Right lobe of liver (tissue), 6 donors: ENCODE measurements around the gene PANK2. TPM values are rescaled to one million over a fixed set of nuclear protein-coding genes. Genes with fewer than 3 reads are reported as not detected.
"Not testable (repeated sequence)": the region's sequence is repeated elsewhere in the genome, so short reads cannot be mapped to it uniquely, and the experiment has no call there.

ENCODE experiments used
- ATAC-seq, 4 donors: fragments of 200-7000 bp; cut with Tn5 transposase; one replicate each; pipeline ENCODE4 v1.9.1; 2020; ENCODE audit warnings: mild to moderate bottlenecking in 4 of 4, moderate library complexity in 4 of 4
- DNase-seq, 3 donors: peaks; one replicate each; pipeline ENCODE4 v3.0.0-alpha.2; 2020
- H3K27ac ChIP-seq, 3 donors: fragments of 200-600 bp; one replicate each; pipeline ENCODE4 v1.8.0; 2022
- H3K27me3 ChIP-seq, 2 donors: fragments of 200-600 bp; one replicate each; pipeline ENCODE4 v1.8.0; 2022
- H3K36me3 ChIP-seq, 4 donors: fragments of 200-600 bp; sonication (generic) in 1 of 4; one replicate each; pipeline versions ENCODE4 v1.5.1 to v1.8.0; 2017 to 2022; ENCODE audit warnings: control low read depth in 1 of 4
- H3K4me1 ChIP-seq, 4 donors: fragments of 200-600 bp; sonication (generic) in 1 of 4; one replicate each; pipeline versions ENCODE4 v1.5.1 to v1.8.0; 2017 to 2022; ENCODE audit warnings: control low read depth in 1 of 4
- H3K4me3 ChIP-seq, 3 donors: fragments of 200-600 bp; one replicate each; pipeline ENCODE4 v1.8.0; 2022
- H3K9me3 ChIP-seq, 4 donors: fragments of 200-600 bp; sonication (generic) in 1 of 4; one replicate each; pipeline versions ENCODE4 v1.5.1 to v1.8.0; 2017 to 2022; ENCODE audit warnings: control low read depth in 1 of 4
- POLR2A ChIP-seq: fragments of 450-650 bp; IDR thresholded peaks from one replicate; pipeline ENCODE4 v1.6.1; 2017; ENCODE audit warnings: antibody characterized with exemption, mild to moderate bottlenecking
- WGBS: methylation state at CpG from one replicate; pipeline ENCODE4 v1.1.6; 2018; ENCODE audit warnings: low coverage, low lambda C conversion rate; ENCODE audit not compliant: insufficient coverage; ENCODE audit errors: missing lambda C conversion rate; 5-methylcytosine and 5-hydroxymethylcytosine counted together
- intact Hi-C, 2 donors: fragments of 100-400 bp; cut with DNase I; formaldehyde crosslinking; loops; one replicate each; pipeline versions ENCODE4 v1.11.2 to v1.14.1; 2022
- total RNA-seq, 6 experiments: library from RNA; depleted of rRNA in 2 of 6; stranded (reverse); fragments of >200 nt in 2 of 6; fragmentation: NEBNext Ultra II Directional in 3 of 6; extraction: Animal tissue kit (Norgen Biotek cat#: 25700) in 3 of 6; gene quantifications; one replicate each; pipeline versions ENCODE4 v1.1.0 to v1.2.4, GENCODE V29; 2016 to 2023
- TF ChIP-seq, protein P1 (sequence below), 4 donors: fragments of 200-600 bp in 3 of 4; fragments of 450-650 bp in 1 of 4; IDR thresholded peaks; one replicate each; pipeline versions ENCODE4 v1.5.1 to v1.8.0; 2016 to 2022; ENCODE audit warnings: antibody characterized with exemption in 4 of 4, mild to moderate bottlenecking in 2 of 4
- donor health status: DM: no; HTN: yes; CAD: no.
- donor health status: DM: no; HTN: no; CAD: no.
- donor health status: DM: no; HTN: no; CAD: no.
- donor health status: DM: no; HTN: yes; CAD: no.
- donor health status: DM: no; HTN: yes; CAD: no.

The PANK2 gene
- total RNA-seq, 6 experiments from 2014 or later = 13.0 to 17.8 (median 13.8) TPM

DNA sequence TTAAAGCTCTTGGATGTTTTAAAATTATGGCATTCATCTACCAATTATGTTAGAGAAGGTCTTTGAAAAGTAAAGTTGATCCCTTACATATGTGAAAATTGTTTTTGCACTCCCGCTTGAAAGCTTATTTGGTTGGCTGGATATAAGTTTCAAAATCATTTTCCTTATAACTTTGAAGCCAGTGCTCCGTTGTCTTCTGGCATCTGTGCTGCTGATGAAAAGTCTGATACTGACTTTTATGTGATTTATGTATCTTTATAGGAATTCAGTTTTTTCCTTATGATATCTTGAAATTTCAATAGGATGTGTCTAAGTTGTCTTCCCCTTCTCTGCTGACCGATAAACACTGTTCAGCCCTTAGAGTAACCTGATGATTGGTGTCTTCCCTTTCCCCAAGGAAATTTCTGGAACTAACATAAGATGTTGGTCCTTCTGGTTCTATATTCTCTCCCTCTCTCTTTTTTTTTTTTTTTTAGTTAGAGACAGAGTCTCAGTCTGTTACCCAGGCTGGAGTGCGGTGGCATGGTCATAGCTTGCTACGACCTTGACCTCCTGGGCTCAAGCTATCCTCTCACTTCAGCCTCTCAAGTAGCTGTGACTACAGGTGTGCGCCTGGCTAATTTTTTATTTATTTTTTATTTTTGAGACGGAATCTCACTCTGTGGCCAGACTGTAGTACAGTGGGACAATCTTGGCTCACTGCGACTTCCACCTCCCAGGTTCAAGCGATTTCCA is 12.7 kb downstream of the PANK2 start:
- Histone ChIP-seq H3K9me3 (no peaks in the 10 kb centered on the region), H3K36me3 (no peaks in the 10 kb centered on the region), H3K27ac (peak overlapping the region in 1 of 3 donors; percentile 27), H3K4me3 (peak overlapping the region in 1 of 3 donors; percentile 1), H3K27me3 (no peaks in the 10 kb centered on the region), H3K4me1 (peaks cover 0 to 51% (median 13%) of the 10 kb centered on the region in 4 donors)
- DNase-seq = no peak
- peak in 1 of 4 donors; percentile 22 for ATAC-seq
- TF ChIP-seq POLR2A = no peak
- TF ChIP-seq, protein P1, sequence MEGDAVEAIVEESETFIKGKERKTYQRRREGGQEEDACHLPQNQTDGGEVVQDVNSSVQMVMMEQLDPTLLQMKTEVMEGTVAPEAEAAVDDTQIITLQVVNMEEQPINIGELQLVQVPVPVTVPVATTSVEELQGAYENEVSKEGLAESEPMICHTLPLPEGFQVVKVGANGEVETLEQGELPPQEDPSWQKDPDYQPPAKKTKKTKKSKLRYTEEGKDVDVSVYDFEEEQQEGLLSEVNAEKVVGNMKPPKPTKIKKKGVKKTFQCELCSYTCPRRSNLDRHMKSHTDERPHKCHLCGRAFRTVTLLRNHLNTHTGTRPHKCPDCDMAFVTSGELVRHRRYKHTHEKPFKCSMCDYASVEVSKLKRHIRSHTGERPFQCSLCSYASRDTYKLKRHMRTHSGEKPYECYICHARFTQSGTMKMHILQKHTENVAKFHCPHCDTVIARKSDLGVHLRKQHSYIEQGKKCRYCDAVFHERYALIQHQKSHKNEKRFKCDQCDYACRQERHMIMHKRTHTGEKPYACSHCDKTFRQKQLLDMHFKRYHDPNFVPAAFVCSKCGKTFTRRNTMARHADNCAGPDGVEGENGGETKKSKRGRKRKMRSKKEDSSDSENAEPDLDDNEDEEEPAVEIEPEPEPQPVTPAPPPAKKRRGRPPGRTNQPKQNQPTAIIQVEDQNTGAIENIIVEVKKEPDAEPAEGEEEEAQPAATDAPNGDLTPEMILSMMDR (IDR thresholded peaks at IDR 0.05) = no peak
- intact Hi-C loops = no loop called here
- 55% methylated on average over 8 of the region's 9 CpGs for WGBS

DNA sequence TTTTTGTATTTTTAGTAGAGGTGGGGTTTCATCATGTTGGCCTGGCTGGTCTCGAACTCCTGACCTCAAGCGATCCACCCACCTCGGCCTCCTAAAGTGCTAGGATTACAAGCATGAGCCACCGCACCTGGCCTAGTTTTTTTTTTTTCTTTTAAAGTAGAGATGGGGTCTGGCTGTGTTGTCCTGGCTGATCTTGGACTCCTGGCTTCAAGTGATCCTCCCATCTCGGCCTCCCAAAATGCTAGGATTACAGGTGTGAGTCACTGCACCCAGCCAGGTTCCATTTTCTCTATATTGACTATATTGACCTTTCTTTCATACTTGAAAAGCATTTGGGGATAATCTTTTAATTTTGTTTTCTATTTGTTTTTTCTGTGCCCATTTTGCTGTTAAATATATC is 13.3 kb downstream of the PANK2 start:
- Histone ChIP-seq H3K4me1 (peaks cover 0 to 51% (median 13%) of the 10 kb centered on the region in 4 donors), H3K27me3 (no peaks in the 10 kb centered on the region), H3K4me3 (no peak overlapping the region), H3K9me3 (no peaks in the 10 kb centered on the region), H3K27ac (peak overlapping the region in 1 of 3 donors; percentile 27), H3K36me3 (no peaks in the 10 kb centered on the region)
- intact Hi-C loops = no loop called here
- no peak for TF ChIP-seq POLR2A
- TF ChIP-seq, protein P1 (IDR thresholded peaks at IDR 0.05) = no peak
- 84% methylated on average over 5 of the region's 5 CpGs for WGBS
- ATAC-seq (no peak), DNase-seq (no peak)

DNA sequence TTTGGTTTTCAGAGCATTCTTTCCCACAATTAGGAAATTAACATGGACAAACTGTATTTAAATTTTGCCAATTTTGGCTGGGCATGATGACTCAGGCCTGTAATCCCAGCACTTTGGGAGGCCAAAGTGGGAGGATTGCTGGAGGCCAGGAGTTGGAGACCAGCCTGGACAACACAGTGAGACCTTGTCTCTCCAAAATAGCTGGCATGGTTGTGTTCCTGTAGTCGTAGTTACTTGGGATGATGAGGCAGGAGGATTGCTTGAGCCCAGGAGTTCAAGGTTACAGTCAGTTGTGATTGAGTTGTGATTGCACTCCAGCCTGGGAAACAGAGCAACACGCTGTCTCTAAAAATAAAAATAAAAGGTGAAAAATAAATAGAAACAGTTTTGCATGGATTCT is 15.0 kb downstream of the PANK2 start:
- TF ChIP-seq POLR2A = no peak
- TF ChIP-seq, protein P1 (IDR thresholded peaks at IDR 0.05) = no peak
- 13% methylated on average over 2 of the region's 2 CpGs for WGBS
- intact Hi-C loops = no loop called here
- H3K4me3 ChIP-seq = no peak overlapping the region
- H3K27ac ChIP-seq = no peak overlapping the region
- H3K36me3 ChIP-seq = peaks cover 3 to 15% (median 4%) of the 10 kb centered on the region in 4 donors
- DNase-seq (no peak), ATAC-seq (peak in 2 of 4 donors; percentile 30 to 40)
- no peaks in the 10 kb centered on the region for H3K27me3 ChIP-seq
- H3K9me3 ChIP-seq = no peaks in the 10 kb centered on the region
- H3K4me1 ChIP-seq = peaks cover 0 to 36% (median 8%) of the 10 kb centered on the region in 4 donors

DNA sequence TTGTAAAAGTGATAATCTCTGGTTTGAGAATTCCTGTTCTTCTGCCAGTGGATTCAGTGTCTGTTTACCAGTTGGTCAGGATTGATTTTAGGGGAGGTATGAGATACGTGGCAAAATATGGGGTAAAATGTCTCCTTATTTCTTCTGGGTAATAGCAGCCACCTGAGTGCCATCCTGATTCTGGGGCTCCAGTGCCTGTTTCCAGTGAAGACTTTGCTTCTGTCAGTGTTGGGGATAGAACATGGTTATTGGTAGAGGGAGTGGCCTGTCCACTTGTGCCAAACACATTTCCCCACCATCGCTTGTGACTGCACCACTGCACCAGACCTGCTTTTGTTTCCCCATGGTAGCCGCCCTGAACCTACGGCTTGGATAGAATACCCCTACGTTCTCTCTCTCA is 15.7 kb downstream of the PANK2 start:
- no peak overlapping the region for H3K4me3 ChIP-seq
- no peak overlapping the region for H3K27ac ChIP-seq
- intact Hi-C loops = no loop called here
- no peaks in the 10 kb centered on the region for H3K9me3 ChIP-seq
- DNase-seq (no peak), ATAC-seq (peak in 1 of 4 donors; percentile 12)
- 80% methylated on average over 4 of the region's 5 CpGs for WGBS
- H3K27me3 ChIP-seq = no peaks in the 10 kb centered on the region
- H3K4me1 ChIP-seq = peaks cover 0 to 33% (median 8%) of the 10 kb centered on the region in 4 donors
- peaks cover 4 to 19% (median 6%) of the 10 kb centered on the region in 4 donors for H3K36me3 ChIP-seq
- no peak for TF ChIP-seq POLR2A
- TF ChIP-seq, protein P1 (IDR thresholded peaks at IDR 0.05) = no peak

DNA sequence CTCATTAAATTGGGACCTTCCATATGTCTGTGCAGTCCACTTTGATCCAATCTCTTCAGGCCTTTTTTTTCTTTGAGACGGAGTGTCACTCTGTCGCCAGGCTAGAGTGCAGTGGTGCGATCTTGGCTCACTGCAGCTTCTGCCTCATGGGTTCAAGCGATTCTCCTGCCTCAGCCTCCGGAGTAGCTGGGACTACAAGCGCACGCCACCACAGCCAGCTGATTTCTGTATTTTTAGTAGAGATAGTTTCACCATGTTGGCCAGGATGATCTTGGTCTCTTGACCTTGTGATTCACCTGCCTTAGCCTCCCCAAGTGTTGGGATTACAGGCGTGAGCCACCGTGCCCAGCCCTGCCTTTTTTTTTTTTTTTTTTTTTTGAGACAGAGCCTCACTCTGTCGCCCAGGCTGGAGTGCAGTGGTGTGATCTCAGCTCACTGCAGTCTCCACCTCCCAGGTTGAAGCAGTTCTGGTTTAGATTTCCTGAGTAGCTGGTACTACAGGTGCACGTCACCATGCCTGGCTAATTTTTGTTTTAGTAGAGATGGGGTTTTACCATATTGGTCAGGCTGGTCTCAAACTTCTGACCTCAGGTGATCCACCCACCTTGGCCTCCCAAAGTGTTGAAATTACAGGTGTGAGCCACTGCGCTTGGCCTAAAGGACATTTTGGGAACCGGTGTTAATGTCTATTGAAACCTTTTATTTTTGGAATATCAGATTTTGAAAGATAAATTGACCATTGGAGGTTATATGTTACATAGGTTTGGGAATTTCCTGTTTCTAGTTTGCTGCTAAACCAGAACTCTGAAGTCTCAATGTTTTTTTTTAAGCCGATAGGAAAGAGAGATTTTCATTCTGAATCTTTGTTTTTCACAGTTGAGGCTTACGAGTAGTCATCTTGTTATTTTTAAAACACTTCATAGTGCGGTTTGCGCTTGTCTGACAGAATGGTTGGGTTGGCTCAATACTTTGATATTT is 17.8 kb downstream of the PANK2 start:
- DNase-seq, H3K27me3 ChIP-seq, H3K9me3 ChIP-seq, ATAC-seq, H3K4me3 ChIP-seq, H3K27ac ChIP-seq, intact Hi-C loops: not testable (repeated sequence)
- Histone ChIP-seq H3K4me1 (peaks cover 0 to 13% (median 6%) of the 10 kb centered on the region in 4 donors), H3K36me3 (peaks cover 4 to 39% (median 19%) of the 10 kb centered on the region in 4 donors)
- 74% methylated on average over 12 of the region's 17 CpGs for WGBS
